Ectodermal cell (in vitro differentiated cells): Measurements from ENCODE around the gene NAV2.

ENCODE experiments used
- H3K27ac ChIP-seq: 2 replicates; pipeline ENCODE4 v1.7.0; 2013; ENCODE audit warnings: mild to moderate bottlenecking, low read depth, low read length; ENCODE audit not compliant: insufficient read depth, poor library complexity, severe bottlenecking
- H3K27me3 ChIP-seq: 2 replicates; pipeline ENCODE4 v1.7.0; 2013; ENCODE audit warnings: mild to moderate bottlenecking, low read length; ENCODE audit not compliant: insufficient read depth, control insufficient read depth, poor library complexity, severe bottlenecking
- H3K36me3 ChIP-seq: one replicate; pipeline ENCODE4 v1.7.0; 2013; ENCODE audit warnings: low read length; ENCODE audit not compliant: control insufficient read depth, insufficient read depth
- H3K4me1 ChIP-seq: one replicate; pipeline ENCODE4 v1.7.0; 2013; ENCODE audit warnings: low read length; ENCODE audit not compliant: control insufficient read depth, insufficient read depth
- H3K4me3 ChIP-seq: 2 replicates; pipeline ENCODE4 v1.7.0; 2013; ENCODE audit warnings: low read depth, low read length, control low read depth; ENCODE audit not compliant: insufficient read depth
- H3K9me3 ChIP-seq: 2 replicates; pipeline ENCODE4 v1.7.0; 2013; ENCODE audit warnings: mild to moderate bottlenecking, low read length, moderate library complexity; ENCODE audit not compliant: control insufficient read depth
- WGBS, 2 experiments: methylation state at CpG; one replicate each; pipeline ENCODE4 v1.1.7; 2013; ENCODE audit warnings: missing lambda C conversion rate in 2 of 2; 5-methylcytosine and 5-hydroxymethylcytosine counted together

The NAV2 gene

DNA sequence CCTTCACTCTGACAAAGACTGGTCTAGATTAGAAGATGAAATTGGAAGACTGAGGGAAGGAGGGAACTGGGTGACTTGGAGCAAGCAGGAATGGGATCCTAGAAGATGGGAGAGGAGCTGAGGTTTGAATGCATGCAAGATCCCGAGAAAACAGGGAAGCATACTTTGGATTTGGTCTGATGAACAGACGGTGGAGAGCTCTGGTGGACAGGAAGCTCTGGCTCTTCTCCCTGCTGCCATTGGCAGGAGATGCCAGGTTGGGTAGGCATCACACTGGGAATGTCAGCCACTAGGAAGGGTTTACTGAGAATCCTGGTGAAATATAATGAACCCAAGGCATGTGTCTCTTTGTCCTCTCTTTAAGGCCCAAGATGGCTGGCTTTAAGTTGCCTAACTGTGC is 16.5 kb downstream of the NAV2 start:
- Histone ChIP-seq H3K9me3 (no peaks in the 10 kb centered on the region), H3K27me3 (no peaks in the 10 kb centered on the region), H3K4me3 (no peak overlapping the region), H3K36me3 (no peaks in the 10 kb centered on the region), H3K4me1 (no peaks in the 10 kb centered on the region), H3K27ac (no peak overlapping the region)
- 95 to 96% methylated on average over 2 of the region's 2 CpGs for WGBS, 2 experiments

DNA sequence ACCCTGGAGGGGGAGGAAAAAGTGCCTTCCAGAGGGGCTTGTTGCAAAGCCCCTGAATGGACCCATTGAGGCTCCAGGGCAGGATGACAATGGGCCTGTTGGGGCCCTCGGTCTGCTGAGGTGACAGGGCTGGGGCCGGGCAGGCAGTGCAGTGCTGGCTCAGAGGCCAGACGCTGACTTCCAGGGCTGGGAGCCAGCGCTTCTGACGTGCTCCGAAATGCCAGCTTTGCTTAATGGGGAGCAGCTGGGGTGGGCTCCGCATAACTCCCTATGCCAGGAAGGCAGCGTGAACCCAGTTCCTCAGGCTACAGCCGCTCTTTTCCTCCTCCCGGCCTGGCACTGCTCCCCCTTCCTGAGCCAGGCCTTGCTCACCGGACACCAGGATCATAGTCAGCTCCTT is 17.7 kb downstream of the NAV2 start:
- no peaks in the 10 kb centered on the region for H3K4me1 ChIP-seq
- H3K27ac ChIP-seq: no peak overlapping the region
- no peaks in the 10 kb centered on the region for H3K9me3 ChIP-seq
- WGBS, 2 experiments: 84 to 89% methylated on average over 11 of the region's 11 CpGs
- no peaks in the 10 kb centered on the region for H3K27me3 ChIP-seq
- no peak overlapping the region for H3K4me3 ChIP-seq
- H3K36me3 ChIP-seq: no peaks in the 10 kb centered on the region

- Histone ChIP-seq H3K4me3 (no peak overlapping the region), H3K4me1 (peaks cover 4% of the 10 kb centered on the region), H3K27me3 (no peaks in the 10 kb centered on the region), H3K27ac (no peak overlapping the region), H3K9me3 (no peaks in the 10 kb centered on the region), H3K36me3 (no peaks in the 10 kb centered on the region)
- WGBS, 2 experiments: 90 to 98% methylated on average over 2 of the region's 2 CpGs
Observed at GRCh38 chr11:19734171-19734570, 21.5 kb downstream of the NAV2 start.

DNA sequence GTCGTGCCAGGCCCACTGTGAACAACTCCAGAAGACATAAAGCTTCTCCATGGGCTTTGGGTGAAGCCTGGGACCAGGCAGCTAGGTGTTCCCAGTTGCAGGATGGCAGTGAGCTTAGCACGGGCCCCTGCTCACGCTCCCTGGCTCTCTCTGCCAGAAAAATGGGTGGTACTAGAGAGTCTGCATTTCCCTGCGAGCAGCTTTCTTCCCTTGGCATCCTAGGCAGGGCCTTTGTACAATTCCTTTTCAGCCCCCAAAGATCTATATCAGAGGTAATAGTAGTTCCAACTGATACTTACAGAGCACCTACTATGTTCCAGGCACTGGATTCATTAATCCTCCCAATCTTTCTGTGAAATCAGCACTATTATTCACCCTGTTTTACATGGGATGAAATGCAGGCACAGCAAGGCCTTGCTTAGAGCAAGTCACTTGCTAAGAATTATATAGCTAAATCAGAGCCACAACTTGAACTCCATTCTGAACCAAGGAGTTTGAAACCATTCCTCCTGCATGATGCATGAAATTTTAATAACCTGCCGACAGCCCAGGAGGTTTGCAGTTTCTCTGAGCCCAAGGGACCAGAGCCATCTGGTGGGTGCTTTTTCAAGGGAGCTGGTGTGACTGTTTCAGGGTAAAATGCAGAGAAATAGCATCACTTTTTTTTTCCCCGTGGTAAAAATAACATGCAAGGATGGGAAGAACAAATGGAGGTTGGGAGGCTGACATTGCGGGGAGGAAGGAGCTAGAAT is 22.7 kb downstream of the NAV2 start:
- Histone ChIP-seq H3K27me3 (no peaks in the 10 kb centered on the region), H3K4me3 (no peak overlapping the region), H3K9me3 (no peaks in the 10 kb centered on the region), H3K27ac (no peak overlapping the region), H3K36me3 (no peaks in the 10 kb centered on the region), H3K4me1 (peaks cover 14% of the 10 kb centered on the region)
- WGBS, 2 experiments: 86 to 93% methylated on average over 7 of the region's 7 CpGs

DNA sequence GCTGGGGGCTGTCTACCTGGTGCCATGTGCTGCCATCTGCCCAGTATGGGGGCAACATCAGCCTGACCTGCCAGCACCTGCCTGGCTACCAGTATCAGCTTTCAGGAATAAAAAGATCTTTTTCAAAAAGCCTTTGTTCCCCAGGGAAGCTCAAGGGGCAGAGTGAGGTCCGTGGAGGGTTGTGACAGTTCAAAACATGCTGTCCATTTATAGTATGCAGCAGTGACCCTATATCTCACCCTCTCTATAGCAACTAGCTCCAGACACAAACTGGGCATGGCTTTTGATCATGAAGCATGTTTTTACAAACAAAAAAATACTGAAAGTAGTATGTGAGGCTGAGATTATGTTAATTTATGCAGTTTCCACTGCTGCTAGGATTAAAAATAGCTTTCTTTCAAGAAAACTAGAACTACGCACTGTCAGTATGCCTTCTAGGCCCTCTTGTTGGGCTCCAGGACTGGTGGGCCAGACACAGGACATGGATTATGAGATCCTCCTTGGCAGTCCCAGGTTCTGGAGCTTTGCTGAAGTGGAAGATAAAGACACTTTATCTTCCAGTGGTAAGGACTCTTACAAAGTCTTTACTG is 23.4 kb downstream of the NAV2 start:
- no peaks in the 10 kb centered on the region for H3K27me3 ChIP-seq
- H3K36me3 ChIP-seq: no peaks in the 10 kb centered on the region
- H3K4me3 ChIP-seq: no peak overlapping the region
- 75 to 87% methylated on average over 2 of the region's 2 CpGs for WGBS, 2 experiments
- no peaks in the 10 kb centered on the region for H3K9me3 ChIP-seq
- peaks cover 14% of the 10 kb centered on the region for H3K4me1 ChIP-seq
- no peak overlapping the region for H3K27ac ChIP-seq

- Histone ChIP-seq H3K27me3 (no peaks in the 10 kb centered on the region), H3K4me3 (no peak overlapping the region), H3K4me1 (peaks cover 14% of the 10 kb centered on the region), H3K27ac (no peak overlapping the region), H3K36me3 (no peaks in the 10 kb centered on the region), H3K9me3 (no peaks in the 10 kb centered on the region)
- 96% methylated on average over 3 of the region's 3 CpGs for WGBS, 2 experiments
Observed at GRCh38 chr11:19736831-19737230, 24.2 kb downstream of the NAV2 start.

- no peak overlapping the region for H3K27ac ChIP-seq
- 89 to 93% methylated on average over 4 of the region's 4 CpGs for WGBS, 2 experiments
Observed at GRCh38 chr11:19737575-19737974, 24.9 kb downstream of the NAV2 start.

GRCh38 chr11:19738124-19738523 is 25.5 kb downstream of the NAV2 start:
- H3K4me3 ChIP-seq: no peak overlapping the region
- H3K36me3 ChIP-seq: no peaks in the 10 kb centered on the region
- no peak overlapping the region for H3K27ac ChIP-seq
- peaks cover 14% of the 10 kb centered on the region for H3K4me1 ChIP-seq
- no peaks in the 10 kb centered on the region for H3K27me3 ChIP-seq
- 58 to 59% methylated on average over 3 of the region's 3 CpGs for WGBS, 2 experiments
- no peaks in the 10 kb centered on the region for H3K9me3 ChIP-seq

More at GRCh38 chr11:19737575-19737974, 24.9 kb downstream of the NAV2 start:
- Histone ChIP-seq H3K27me3 (no peaks in the 10 kb centered on the region), H3K4me1 (peaks cover 14% of the 10 kb centered on the region), H3K4me3 (no peak overlapping the region), H3K36me3 (no peaks in the 10 kb centered on the region), H3K9me3 (no peaks in the 10 kb centered on the region)

DNA sequence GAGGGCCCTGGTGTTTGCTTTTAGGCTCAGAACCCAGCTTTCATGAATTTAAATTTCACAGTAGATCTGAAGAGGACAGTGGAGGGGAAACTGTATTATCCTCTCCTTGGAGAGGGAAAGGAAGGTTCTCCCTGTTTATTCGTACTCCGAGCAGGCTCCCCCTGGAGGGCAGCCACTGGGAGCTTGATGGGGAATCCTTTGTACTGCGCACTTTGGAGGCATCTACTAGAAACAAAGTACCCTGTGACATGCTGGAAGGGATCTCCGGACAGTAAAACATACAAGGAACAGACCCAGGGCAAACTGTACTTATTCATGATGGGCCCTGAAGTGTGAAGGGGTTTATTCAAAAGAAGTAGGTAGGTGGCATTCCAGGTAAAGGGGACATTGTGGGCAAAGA is 27.2 kb downstream of the NAV2 start:
- Histone ChIP-seq H3K9me3 (no peaks in the 10 kb centered on the region), H3K27ac (no peak overlapping the region), H3K36me3 (no peaks in the 10 kb centered on the region), H3K4me1 (peaks cover 14% of the 10 kb centered on the region), H3K4me3 (no peak overlapping the region), H3K27me3 (no peaks in the 10 kb centered on the region)
- WGBS, 2 experiments: 44% methylated on average over 4 of the region's 4 CpGs

- Histone ChIP-seq H3K36me3 (no peaks in the 10 kb centered on the region), H3K4me1 (peaks cover 14% of the 10 kb centered on the region), H3K27me3 (no peaks in the 10 kb centered on the region), H3K9me3 (no peaks in the 10 kb centered on the region), H3K27ac (no peak overlapping the region), H3K4me3 (no peak overlapping the region)
- WGBS, 2 experiments: 76 to 88% methylated on average over 1 of the region's 1 CpG
Observed at GRCh38 chr11:19740586-19740985, 27.9 kb downstream of the NAV2 start.
